BE2C (cell line): Measurements from ENCODE around the gene SNAP29.

Experiments used
- DNase-seq: peaks from one replicate; pipeline ENCODE4 v3.0.0-alpha.2; 2020
- H3K27me3 ChIP-seq: fragments of 250-450 bp; sonication (Bioruptor Pico); 2 replicates; pipeline ENCODE4 v1.5.1; 2020; ENCODE audit warnings: mild to moderate bottlenecking
- H3K36me3 ChIP-seq: fragments of 250-450 bp; sonication (Bioruptor Pico); 2 replicates; pipeline ENCODE4 v1.5.1; 2020; ENCODE audit warnings: mild to moderate bottlenecking
- H3K4me1 ChIP-seq: fragments of 250-450 bp; sonication (Bioruptor Pico); 2 replicates; pipeline ENCODE4 v1.5.1; 2020
- H3K4me3 ChIP-seq: 2 replicates; pipeline ENCODE4 v1.5.1; 2011; ENCODE audit warnings: low read depth, low read length
- H3K9me3 ChIP-seq: fragments of 250-450 bp; sonication (Bioruptor Pico); 2 replicates; pipeline ENCODE4 v1.5.1; 2020
- CTCF ChIP-seq: IDR thresholded peaks from 2 replicates; pipeline ENCODE4 v1.5.1; 2012; ENCODE audit warnings: mild to moderate bottlenecking, low read depth, low read length

SNAP29 gene

GRCh38 chr22:20869234-20869633, 10.4 kb downstream of the SNAP29 start:
- Histone ChIP-seq H3K36me3 (peaks cover 8% of the 10 kb centered on the region), H3K4me1 (peaks cover 13% of the 10 kb centered on the region), H3K4me3 (no peak overlapping the region), H3K9me3 (no peaks in the 10 kb centered on the region), H3K27me3 (no peaks in the 10 kb centered on the region)
- no peak for TF ChIP-seq CTCF
- DNase-seq = no peak

GRCh38 chr22:20873214-20873613, 14.4 kb downstream of the SNAP29 start:
- no peaks in the 10 kb centered on the region for H3K27me3 ChIP-seq
- H3K4me3 ChIP-seq = no peak overlapping the region
- H3K36me3 ChIP-seq = peaks cover 4% of the 10 kb centered on the region
- no peak for TF ChIP-seq CTCF
- H3K9me3 ChIP-seq = no peaks in the 10 kb centered on the region
- no peaks in the 10 kb centered on the region for H3K4me1 ChIP-seq
- DNase-seq = no peak

GRCh38 chr22:20875296-20875695, 16.5 kb downstream of the SNAP29 start:
- DNase-seq = no peak
- TF ChIP-seq CTCF = no peak
- peaks cover 4% of the 10 kb centered on the region for H3K36me3 ChIP-seq

GRCh38 chr22:20877715-20878114, 18.9 kb downstream of the SNAP29 start:
- TF ChIP-seq CTCF = no peak
- H3K36me3 ChIP-seq = peaks cover 6% of the 10 kb centered on the region; the same call in 1 of the 2 replicates
- DNase-seq = no peak
- H3K4me3 ChIP-seq = no peak overlapping the region
- H3K27me3 ChIP-seq = no peaks in the 10 kb centered on the region
- no peaks in the 10 kb centered on the region for H3K9me3 ChIP-seq
- no peaks in the 10 kb centered on the region for H3K4me1 ChIP-seq

More at GRCh38 chr22:20875296-20875695, 16.5 kb downstream of the SNAP29 start:
- H3K4me3 ChIP-seq = no peak overlapping the region
- H3K9me3 ChIP-seq = no peaks in the 10 kb centered on the region
- H3K4me1 ChIP-seq = no peaks in the 10 kb centered on the region
- H3K27me3 ChIP-seq = no peaks in the 10 kb centered on the region

GRCh38 chr22:20881231-20881630, 22.4 kb downstream of the SNAP29 start:
- peaks cover 6% of the 10 kb centered on the region; the same call in 1 of the 2 replicates for H3K36me3 ChIP-seq
- TF ChIP-seq CTCF = no peak
- H3K4me3 ChIP-seq = no peak overlapping the region
- no peak for DNase-seq
- H3K9me3 ChIP-seq = no peaks in the 10 kb centered on the region
- H3K27me3 ChIP-seq = no peaks in the 10 kb centered on the region
- peaks cover 2% of the 10 kb centered on the region for H3K4me1 ChIP-seq

- TF ChIP-seq CTCF = no peak
- H3K9me3 ChIP-seq = no peaks in the 10 kb centered on the region
- H3K36me3 ChIP-seq = peaks cover 6% of the 10 kb centered on the region; the same call in 1 of the 2 replicates
- no peak for DNase-seq
- H3K27me3 ChIP-seq = no peaks in the 10 kb centered on the region
- no peak overlapping the region for H3K4me3 ChIP-seq
- peaks cover 8% of the 10 kb centered on the region for H3K4me1 ChIP-seq
Measured at GRCh38 chr22:20881869-20882815, 23.3 kb downstream of the SNAP29 start.
